ENCODE measurements around the gene TMEM161A.

DNA sequence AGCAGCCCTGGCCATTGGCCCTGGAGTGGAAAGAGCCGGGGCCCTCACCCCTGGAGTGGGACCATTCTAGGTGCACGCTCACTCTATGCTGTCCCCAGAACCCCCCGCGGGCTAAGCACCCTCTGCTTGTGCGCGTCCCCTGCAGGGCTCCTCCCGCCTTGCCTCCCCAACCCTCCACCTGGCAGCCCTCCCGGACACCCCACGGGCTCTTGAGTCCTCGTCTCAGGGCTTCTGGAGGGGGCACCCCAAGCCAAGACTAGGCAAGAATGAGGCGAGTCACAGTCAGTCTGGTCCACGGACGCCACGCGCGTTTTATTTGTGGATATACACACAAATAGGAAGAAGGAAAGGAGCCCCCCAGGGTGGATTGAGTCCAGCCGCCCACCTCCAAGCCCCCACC is 7.0 kb upstream of the TMEM161A start:
- TF ChIP-seq EP300 (IDR thresholded peaks at IDR 0.05) (no peak), POLR2A (IDR thresholded peaks at IDR 0.05) (no peak)
- TF ChIP-seq, protein P1, sequence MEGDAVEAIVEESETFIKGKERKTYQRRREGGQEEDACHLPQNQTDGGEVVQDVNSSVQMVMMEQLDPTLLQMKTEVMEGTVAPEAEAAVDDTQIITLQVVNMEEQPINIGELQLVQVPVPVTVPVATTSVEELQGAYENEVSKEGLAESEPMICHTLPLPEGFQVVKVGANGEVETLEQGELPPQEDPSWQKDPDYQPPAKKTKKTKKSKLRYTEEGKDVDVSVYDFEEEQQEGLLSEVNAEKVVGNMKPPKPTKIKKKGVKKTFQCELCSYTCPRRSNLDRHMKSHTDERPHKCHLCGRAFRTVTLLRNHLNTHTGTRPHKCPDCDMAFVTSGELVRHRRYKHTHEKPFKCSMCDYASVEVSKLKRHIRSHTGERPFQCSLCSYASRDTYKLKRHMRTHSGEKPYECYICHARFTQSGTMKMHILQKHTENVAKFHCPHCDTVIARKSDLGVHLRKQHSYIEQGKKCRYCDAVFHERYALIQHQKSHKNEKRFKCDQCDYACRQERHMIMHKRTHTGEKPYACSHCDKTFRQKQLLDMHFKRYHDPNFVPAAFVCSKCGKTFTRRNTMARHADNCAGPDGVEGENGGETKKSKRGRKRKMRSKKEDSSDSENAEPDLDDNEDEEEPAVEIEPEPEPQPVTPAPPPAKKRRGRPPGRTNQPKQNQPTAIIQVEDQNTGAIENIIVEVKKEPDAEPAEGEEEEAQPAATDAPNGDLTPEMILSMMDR (IDR thresholded peaks at IDR 0.05), result no peak
